ENCODE data around the gene VEGFC. TPM values are rescaled to one million over a fixed set of nuclear protein-coding genes. Genes with fewer than 3 reads are reported as not detected.

The VEGFC gene
- total and polyA plus RNA-seq, 10 of the 15 experiments (the other 5 are each of a cell fraction or from before 2014, with no cell fraction given) = 0.03 to 0.04 TPM; not detected in 8

DNA sequence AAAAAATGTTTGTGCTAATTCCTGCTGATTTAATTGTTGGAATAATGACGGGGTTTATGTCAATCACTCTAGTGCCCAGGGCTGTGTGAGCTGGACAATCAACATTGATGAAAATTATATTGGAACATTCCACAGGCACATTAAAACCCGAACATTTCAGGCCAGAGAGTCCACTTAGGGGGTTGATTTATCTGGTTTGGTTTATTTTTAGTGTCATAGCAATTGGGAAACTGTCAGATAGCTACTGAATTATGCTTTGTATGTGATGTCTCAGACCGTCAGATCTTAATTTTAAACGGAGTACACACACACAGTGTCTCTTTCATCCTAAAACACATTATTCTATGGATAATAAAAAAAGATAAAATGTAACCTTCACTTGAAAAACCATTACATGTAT is 51.5 kb downstream of the VEGFC start:
- RAD21 ChIA-PET (ENCODE audit: unreplicated experiment) = no interaction called here
- FAIRE-seq = no peak
- DNase-seq (ENCODE audit: low read depth, low spot score) = no peak
- TF ChIP-seq NR2F1 (conservative IDR thresholded peaks at IDR 0.05) = no peak
- no peak overlapping the region for H2AFZ ChIP-seq (ENCODE audit: control insufficient read depth, low read depth, low read length)
- SMC1A ChIA-PET (ENCODE audit: uncharacterized antibody, unreplicated experiment) = interaction anchor here (1.0 kb wide), 1 partner anchor 13 kb away, joined by 3 read pairs; no protein-coding TSS in a partner anchor
- no peaks in the 10 kb centered on the region for H4K20me1 ChIP-seq (ENCODE audit: control insufficient read depth, insufficient read depth)
- no peak for ATAC-seq
- CTCF ChIA-PET = no interaction called here
- no peaks in the 10 kb centered on the region for H3K36me3 ChIP-seq (ENCODE audit: control insufficient read depth in 2 of 2, insufficient read depth in 2 of 2, low read length in 1 of 2)
- POLR2A ChIA-PET = no interaction called here
- H3K4me3 ChIP-seq = no peak overlapping the region
- no peaks in the 10 kb centered on the region for H3K4me1 ChIP-seq (ENCODE audit: control insufficient read depth, insufficient read depth, low read length)
- no peaks in the 10 kb centered on the region for H3K27me3 ChIP-seq (replicated peaks in 1 of 2; ENCODE audit: control insufficient read depth in 2 of 2, insufficient read depth in 2 of 2, low read length in 1 of 2)
- no peak overlapping the region for H3K9ac ChIP-seq (ENCODE audit: control insufficient read depth, insufficient read depth, low read length)
- no peak overlapping the region for H3K27ac ChIP-seq (ENCODE audit: control insufficient read depth, insufficient read depth)
- no TSS peak for BruUV-seq (replicated peaks)
- no peaks in the 10 kb centered on the region for H3K79me2 ChIP-seq (ENCODE audit: control insufficient read depth, insufficient read depth, low read length)
- intact Hi-C loops (cut with micrococcal nuclease; ENCODE audit: unreplicated experiment) = no loop called here
- WGBS (ENCODE audit: insufficient coverage, insufficient replicate concordance, low lambda C conversion rate, missing lambda C conversion rate) = 7% methylated on average over 4 of the region's 4 CpGs
- H3K9me3 ChIP-seq (replicated peaks; ENCODE audit: control insufficient read depth, insufficient read depth, low read length) = no peaks in the 10 kb centered on the region
- no peak overlapping the region for H3K4me2 ChIP-seq (ENCODE audit: control insufficient read depth, insufficient read depth)
- in situ Hi-C loops (cut with MboI) = no loop called here

DNA sequence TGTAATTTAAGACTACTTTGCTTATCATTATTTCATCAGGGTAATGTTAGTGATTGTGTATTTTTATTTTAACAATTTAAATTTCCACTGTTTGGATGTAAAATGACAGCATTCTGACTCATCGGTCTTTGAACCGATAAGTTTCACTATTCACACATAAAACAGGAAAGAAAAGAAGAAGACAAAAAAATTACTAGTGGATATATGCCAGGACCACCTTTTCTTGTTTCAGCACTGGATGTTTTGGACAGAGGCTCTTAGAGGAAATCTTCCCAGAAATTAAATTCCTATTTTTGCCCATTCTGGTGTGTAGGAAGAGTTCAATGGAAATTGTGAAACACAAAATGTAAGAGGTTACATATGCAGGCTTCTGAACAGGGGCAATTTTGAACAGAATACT is 57.4 kb downstream of the VEGFC start:
- Histone ChIP-seq H2AFZ (ENCODE audit: control insufficient read depth, low read depth, low read length) (no peak overlapping the region), H3K4me1 (ENCODE audit: control insufficient read depth, insufficient read depth, low read length) (no peaks in the 10 kb centered on the region), H3K4me3 (no peak overlapping the region), H3K4me2 (ENCODE audit: control insufficient read depth, insufficient read depth) (no peak overlapping the region), H3K27me3 (replicated peaks in 1 of 2; ENCODE audit: control insufficient read depth in 2 of 2, insufficient read depth in 2 of 2, low read length in 1 of 2) (no peaks in the 10 kb centered on the region), H3K9me3 (replicated peaks; ENCODE audit: control insufficient read depth, insufficient read depth, low read length) (no peaks in the 10 kb centered on the region), H4K20me1 (ENCODE audit: control insufficient read depth, insufficient read depth) (no peaks in the 10 kb centered on the region), H3K9ac (ENCODE audit: control insufficient read depth, insufficient read depth, low read length) (no peak overlapping the region), H3K79me2 (ENCODE audit: control insufficient read depth, insufficient read depth, low read length) (no peaks in the 10 kb centered on the region), H3K27ac (ENCODE audit: control insufficient read depth, insufficient read depth) (no peak overlapping the region), H3K36me3 (ENCODE audit: control insufficient read depth in 2 of 2, insufficient read depth in 2 of 2, low read length in 1 of 2) (no peaks in the 10 kb centered on the region)
- no peak for DNase-seq (ENCODE audit: low read depth, low spot score)
- SMC1A ChIA-PET (ENCODE audit: uncharacterized antibody, unreplicated experiment) = no interaction called here
- BruUV-seq (replicated peaks) = no TSS peak
- CTCF ChIA-PET = no interaction called here
- 67% methylated on average over 2 of the region's 2 CpGs for WGBS (ENCODE audit: insufficient coverage, insufficient replicate concordance, low lambda C conversion rate, missing lambda C conversion rate)
- intact Hi-C loops (cut with micrococcal nuclease; ENCODE audit: unreplicated experiment) = no loop called here
- POLR2A ChIA-PET = no interaction called here
- ATAC-seq = no peak
- in situ Hi-C loops (cut with MboI) = no loop called here
- RAD21 ChIA-PET (ENCODE audit: unreplicated experiment) = no interaction called here
- FAIRE-seq = no peak
- no peak for TF ChIP-seq SIX5 (IDR thresholded peaks at IDR 0.05; ENCODE audit: low read depth, low read length, severe bottlenecking)
- TF ChIP-seq, protein P1, sequence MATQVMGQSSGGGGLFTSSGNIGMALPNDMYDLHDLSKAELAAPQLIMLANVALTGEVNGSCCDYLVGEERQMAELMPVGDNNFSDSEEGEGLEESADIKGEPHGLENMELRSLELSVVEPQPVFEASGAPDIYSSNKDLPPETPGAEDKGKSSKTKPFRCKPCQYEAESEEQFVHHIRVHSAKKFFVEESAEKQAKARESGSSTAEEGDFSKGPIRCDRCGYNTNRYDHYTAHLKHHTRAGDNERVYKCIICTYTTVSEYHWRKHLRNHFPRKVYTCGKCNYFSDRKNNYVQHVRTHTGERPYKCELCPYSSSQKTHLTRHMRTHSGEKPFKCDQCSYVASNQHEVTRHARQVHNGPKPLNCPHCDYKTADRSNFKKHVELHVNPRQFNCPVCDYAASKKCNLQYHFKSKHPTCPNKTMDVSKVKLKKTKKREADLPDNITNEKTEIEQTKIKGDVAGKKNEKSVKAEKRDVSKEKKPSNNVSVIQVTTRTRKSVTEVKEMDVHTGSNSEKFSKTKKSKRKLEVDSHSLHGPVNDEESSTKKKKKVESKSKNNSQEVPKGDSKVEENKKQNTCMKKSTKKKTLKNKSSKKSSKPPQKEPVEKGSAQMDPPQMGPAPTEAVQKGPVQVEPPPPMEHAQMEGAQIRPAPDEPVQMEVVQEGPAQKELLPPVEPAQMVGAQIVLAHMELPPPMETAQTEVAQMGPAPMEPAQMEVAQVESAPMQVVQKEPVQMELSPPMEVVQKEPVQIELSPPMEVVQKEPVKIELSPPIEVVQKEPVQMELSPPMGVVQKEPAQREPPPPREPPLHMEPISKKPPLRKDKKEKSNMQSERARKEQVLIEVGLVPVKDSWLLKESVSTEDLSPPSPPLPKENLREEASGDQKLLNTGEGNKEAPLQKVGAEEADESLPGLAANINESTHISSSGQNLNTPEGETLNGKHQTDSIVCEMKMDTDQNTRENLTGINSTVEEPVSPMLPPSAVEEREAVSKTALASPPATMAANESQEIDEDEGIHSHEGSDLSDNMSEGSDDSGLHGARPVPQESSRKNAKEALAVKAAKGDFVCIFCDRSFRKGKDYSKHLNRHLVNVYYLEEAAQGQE (IDR thresholded peaks at IDR 0.05; ENCODE audit: low read depth, low read length) = peak; percentile 30; the same call in 1 of the 2 replicates
- TF ChIP-seq, protein P2, sequence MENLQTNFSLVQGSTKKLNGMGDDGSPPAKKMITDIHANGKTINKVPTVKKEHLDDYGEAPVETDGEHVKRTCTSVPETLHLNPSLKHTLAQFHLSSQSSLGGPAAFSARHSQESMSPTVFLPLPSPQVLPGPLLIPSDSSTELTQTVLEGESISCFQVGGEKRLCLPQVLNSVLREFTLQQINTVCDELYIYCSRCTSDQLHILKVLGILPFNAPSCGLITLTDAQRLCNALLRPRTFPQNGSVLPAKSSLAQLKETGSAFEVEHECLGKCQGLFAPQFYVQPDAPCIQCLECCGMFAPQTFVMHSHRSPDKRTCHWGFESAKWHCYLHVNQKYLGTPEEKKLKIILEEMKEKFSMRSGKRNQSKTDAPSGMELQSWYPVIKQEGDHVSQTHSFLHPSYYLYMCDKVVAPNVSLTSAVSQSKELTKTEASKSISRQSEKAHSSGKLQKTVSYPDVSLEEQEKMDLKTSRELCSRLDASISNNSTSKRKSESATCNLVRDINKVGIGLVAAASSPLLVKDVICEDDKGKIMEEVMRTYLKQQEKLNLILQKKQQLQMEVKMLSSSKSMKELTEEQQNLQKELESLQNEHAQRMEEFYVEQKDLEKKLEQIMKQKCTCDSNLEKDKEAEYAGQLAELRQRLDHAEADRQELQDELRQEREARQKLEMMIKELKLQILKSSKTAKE (IDR thresholded peaks at IDR 0.05; ENCODE audit: low read depth, poor library complexity, severe bottlenecking) = no peak
